Measurements from ENCODE around the gene RAPH1. TPM values are rescaled to one million over a fixed set of nuclear protein-coding genes. Genes with fewer than 3 reads are reported as not detected.
"Not testable (repeated sequence)": the region's sequence is repeated elsewhere in the genome, so short reads cannot be mapped to it uniquely, and the experiment has no call there.

RAPH1 gene
- total RNA-seq, 1 donor from 2014 or later: 1.6 TPM

DNA sequence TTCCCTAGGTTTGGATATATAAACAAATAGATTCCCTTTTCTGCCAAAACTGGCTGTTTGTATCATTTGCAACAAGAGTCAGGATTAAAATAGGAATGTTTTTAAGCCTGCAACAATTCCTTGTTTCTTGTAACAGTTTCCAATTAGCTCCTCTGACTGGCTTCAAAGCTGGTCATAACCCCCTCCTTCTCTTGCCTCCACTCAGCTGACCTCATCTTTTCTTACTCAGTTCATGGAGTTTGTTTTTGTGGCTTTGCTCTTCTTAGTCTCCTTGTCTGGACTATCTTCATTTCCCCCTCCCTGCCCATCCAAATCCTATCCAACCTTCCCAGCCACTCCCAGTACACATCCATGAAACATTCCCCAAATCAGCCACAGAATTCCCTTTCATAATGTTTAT, 14.3 kb upstream of the RAPH1 start:
- intact Hi-C loops (cut with micrococcal nuclease): no loop called here

- intact Hi-C loops (cut with micrococcal nuclease): no loop called here
These were observed 13.8 kb upstream of the RAPH1 start for GRCh38 chr2:203548887-203549286.

- intact Hi-C loops (cut with micrococcal nuclease): no loop called here
These were observed 12.3 kb upstream of the RAPH1 start for GRCh38 chr2:203547356-203547755.

GRCh38 chr2:203544402-203544801, 9.3 kb upstream of the RAPH1 start:
- intact Hi-C loops (cut with micrococcal nuclease): no loop called here

DNA sequence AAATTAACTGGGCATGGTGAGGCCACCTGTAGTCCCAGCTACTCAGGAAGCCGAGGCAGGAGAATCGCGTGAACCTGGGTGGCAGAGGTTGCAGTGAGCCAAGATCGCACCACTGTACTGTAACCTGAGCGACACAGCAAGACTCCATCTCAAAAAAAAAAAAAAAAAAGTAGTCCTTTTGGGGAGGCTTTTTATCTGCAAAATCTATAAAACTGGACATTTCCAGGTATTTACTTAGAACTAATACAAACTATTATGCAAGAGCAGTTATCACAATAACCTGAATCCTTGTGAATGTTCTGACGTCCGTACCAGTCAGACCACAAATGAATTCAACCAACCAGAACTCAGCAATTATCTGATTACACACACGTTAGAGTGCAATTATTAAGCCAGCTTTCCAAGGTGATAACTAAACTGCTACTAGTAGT, 8.8 kb upstream of the RAPH1 start:
- intact Hi-C loops (cut with micrococcal nuclease): no loop called here

DNA sequence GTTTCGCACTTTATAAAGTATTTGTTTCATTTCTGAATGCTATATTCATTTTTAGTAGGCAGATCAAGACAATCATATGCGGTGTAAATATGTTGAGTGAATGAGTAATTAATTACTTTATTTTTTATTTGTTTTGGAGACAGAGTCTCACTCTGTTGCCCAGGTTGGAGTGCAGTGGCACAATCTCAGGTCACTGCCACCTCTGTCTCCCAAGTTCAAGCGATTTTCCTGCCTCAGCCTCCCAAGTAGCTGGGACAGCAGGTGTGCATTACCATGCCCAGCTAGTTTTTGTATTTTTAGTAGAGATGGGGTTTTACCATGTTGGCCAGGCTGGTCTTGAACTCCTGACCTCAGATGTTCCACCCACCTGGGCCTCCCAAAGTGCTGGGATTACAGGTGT, 5.5 kb upstream of the RAPH1 start:
- intact Hi-C loops (cut with micrococcal nuclease): not testable (repeated sequence)

DNA sequence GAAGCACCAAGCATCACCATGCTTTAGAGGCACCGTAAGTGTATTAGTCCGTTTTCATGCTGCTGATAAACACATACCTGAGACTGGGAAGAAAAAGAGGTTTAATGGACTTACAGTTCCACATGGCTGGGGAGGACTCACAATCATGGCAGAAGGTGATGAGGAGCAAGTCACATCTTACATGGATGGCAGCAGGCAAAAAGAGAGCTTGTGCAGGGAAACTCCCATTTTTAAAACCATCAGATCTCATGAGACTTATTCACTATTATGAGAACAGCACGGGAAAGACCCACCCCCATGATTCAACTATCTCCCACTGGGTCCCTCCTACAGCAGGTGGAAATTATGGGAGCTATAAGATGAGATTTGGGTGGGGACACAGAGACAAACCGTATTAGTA, 3.1 kb upstream of the RAPH1 start:
- intact Hi-C loops (cut with micrococcal nuclease): loop anchor here (10.0 kb wide), 1 partner anchor 167 kb away; the partner anchor contains the start of gene CD28

- intact Hi-C loops (cut with micrococcal nuclease): loop anchor here (10.0 kb wide), 1 partner anchor 168 kb away; the partner anchor contains the start of gene CD28
These were observed 1.5 kb upstream of the RAPH1 start for GRCh38 chr2:203536586-203536951.

- intact Hi-C loops (cut with micrococcal nuclease): loop anchor here (10.0 kb wide), 1 partner anchor 169 kb away; the partner anchor contains the start of gene CD28
These were observed 884 bp upstream of the RAPH1 start for GRCh38 chr2:203535784-203536585.

- intact Hi-C loops (cut with micrococcal nuclease): loop anchor here (1.0 to 10.0 kb wide), 2 partner anchors 45 to 170 kb away; partner anchors contain the start of gene CD28
These were observed 452 bp downstream of the RAPH1 start for GRCh38 chr2:203534621-203535077.

- intact Hi-C loops (cut with micrococcal nuclease): loop anchor here (1.0 to 10.0 kb wide), 2 partner anchors 45 to 171 kb away; partner anchors contain the start of gene CD28
These were observed 1.2 kb downstream of the RAPH1 start for GRCh38 chr2:203533676-203534591.

- intact Hi-C loops (cut with micrococcal nuclease): loop anchor here (10.0 kb wide), 1 partner anchor 172 kb away; the partner anchor contains the start of gene CD28
These were observed 2.0 kb downstream of the RAPH1 start for GRCh38 chr2:203532957-203533658.

GRCh38 chr2:203527719-203528118, 7.4 kb downstream of the RAPH1 start:
- intact Hi-C loops (cut with micrococcal nuclease): no loop called here

DNA sequence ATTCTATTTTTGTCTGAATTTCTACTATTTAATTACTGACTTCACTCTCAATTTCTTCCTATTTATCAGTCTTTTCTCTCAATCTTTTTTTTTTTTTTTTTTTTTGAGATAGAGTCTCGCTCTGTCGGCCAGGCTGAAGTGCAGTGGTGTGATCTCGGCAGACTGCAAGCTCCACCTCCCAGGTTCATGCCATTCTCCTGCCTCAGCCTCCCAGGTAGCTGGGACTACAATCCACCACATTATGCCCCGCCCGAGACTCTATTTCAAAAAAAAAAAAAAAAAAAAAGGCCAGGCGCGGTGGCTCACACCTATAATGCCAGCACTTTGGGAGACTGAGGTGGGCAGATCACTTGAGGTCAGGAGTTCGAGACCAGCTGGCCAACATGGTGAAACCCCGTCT, 21.8 kb downstream of the RAPH1 start:
- intact Hi-C loops (cut with micrococcal nuclease): not testable (repeated sequence)

- intact Hi-C loops (cut with micrococcal nuclease): no loop called here
These were observed 24.2 kb downstream of the RAPH1 start for GRCh38 chr2:203510941-203511305.

DNA sequence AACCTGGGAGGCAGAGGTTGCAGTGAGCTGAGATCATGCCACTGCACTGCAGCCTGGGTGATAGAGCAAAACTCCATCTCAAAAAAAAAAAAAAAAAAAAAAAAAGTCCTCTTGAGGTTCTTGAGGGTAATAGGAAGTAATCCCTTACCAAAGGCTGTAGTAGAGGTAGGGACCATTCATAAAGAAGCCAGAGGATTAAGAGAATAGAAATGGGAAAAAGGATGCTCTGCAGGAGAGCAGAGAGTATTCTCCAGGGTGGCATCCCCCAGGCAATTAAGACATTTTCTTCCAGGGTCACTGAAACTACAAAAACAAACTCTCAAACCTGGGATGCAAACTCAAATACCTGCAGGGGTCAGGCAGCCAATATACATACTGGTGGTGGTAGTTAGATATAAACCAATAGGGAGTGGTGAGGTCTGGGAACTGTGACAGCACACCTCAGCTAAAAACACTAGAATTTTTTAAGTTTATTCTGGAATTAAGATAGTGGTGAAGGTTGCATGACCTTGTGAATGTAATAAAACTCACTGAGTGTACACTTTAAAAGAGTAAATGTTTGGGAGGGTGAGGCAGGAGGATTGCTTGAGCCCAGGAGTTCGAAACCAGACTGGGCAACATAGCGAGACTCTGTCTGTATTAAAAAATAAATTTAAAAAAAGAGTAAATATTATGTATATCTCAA, 24.7 kb downstream of the RAPH1 start:
- intact Hi-C loops (cut with micrococcal nuclease): no loop called here

- intact Hi-C loops (cut with micrococcal nuclease): not testable (repeated sequence)
These were observed 31.6 kb downstream of the RAPH1 start for GRCh38 chr2:203503460-203503859.

DNA sequence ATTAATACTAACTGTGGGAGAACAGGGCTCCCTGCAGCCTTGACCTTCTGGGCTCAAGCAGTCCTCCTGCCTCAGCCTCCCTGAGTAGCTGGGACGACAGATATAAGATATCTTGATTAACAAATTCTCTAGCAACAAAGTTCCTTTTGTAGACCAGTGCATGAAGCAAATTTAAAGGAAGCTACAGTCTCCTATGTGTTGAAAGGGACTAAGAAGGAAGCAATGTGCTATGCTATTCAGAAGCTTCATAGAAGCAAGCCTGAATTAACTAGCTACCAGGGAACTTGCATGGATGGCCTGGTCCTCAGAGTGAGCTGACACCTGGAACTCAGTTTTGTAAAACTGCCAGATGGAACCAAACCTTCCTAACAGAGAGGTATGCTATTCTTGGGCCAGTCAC, 33.2 kb downstream of the RAPH1 start:
- intact Hi-C loops (cut with micrococcal nuclease): no loop called here

DNA sequence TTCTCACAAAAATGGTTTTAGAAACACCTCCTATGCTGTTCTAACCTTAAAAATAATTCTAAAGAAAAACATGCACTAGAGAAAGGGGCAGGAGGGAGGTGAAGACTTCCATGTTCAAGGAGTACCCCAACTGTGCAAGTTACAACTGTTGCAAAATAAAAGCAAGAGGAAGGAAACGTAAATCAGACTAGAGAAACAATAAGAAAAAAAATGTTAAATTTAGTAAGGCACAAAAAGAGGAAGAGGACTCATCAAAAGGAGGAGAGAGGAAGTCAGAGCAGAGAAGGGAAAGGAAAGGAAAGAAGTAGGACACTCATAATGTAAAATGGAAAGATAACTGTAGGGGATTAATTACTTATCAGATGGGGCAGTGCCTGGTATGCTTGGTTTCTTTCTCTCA, 34.1 kb downstream of the RAPH1 start:
- intact Hi-C loops (cut with micrococcal nuclease): no loop called here

- intact Hi-C loops (cut with micrococcal nuclease): no loop called here
These were observed 34.8 kb downstream of the RAPH1 start for GRCh38 chr2:203500297-203500696.

DNA sequence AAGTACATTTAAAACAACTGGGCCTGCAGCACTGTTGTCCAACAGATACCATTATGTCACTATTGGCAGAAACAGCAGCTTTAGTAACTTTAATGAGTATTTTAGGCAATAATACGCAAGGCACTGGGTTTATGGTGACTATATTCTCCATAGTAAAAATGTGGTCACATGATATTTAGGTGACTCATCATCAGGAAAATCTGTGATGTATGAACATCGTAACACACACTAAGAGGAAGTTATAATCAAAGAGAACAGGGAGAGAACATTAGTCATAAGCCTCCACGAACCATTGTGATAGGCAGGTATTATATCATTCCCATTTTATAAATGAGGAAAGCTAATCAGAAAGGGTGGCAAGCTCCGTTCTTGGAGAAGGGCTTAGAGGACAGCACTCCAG, 36.9 kb downstream of the RAPH1 start:
- intact Hi-C loops (cut with micrococcal nuclease): no loop called here

All from T-helper 2 cell treated with Interferon-gamma antibody and Interleukin-4, amounts not matched to agents 100 ng/mL and 5 ng/mL, for 36 hours (primary cell).